Sigmoid colon (tissue), 4 donors: ENCODE measurements around the gene MAD1L1.

Source experiments
- EP300 ChIP-seq, 4 donors: sonication (generic); formaldehyde crosslinking; IDR thresholded peaks; one replicate each; pipeline ENCODE4 v1.6.1; 2017; ENCODE audit warnings: antibody characterized with exemption in 4 of 4
- POLR2AphosphoS5 ChIP-seq, 4 donors: sonication (generic); formaldehyde crosslinking; IDR thresholded peaks; one replicate each; pipeline ENCODE4 v1.6.1; 2017; ENCODE audit warnings: antibody characterized with exemption in 4 of 4
- TF ChIP-seq, protein P1 (sequence below), 4 experiments: fragments of 450-650 bp in 3 of 4; fragments of 200-600 bp in 1 of 4; IDR thresholded peaks; one replicate each; pipeline ENCODE4 v1.5.1; 2016 to 2019; ENCODE audit warnings: antibody characterized with exemption in 4 of 4, mild to moderate bottlenecking in 3 of 4, moderate library complexity in 2 of 4

DNA sequence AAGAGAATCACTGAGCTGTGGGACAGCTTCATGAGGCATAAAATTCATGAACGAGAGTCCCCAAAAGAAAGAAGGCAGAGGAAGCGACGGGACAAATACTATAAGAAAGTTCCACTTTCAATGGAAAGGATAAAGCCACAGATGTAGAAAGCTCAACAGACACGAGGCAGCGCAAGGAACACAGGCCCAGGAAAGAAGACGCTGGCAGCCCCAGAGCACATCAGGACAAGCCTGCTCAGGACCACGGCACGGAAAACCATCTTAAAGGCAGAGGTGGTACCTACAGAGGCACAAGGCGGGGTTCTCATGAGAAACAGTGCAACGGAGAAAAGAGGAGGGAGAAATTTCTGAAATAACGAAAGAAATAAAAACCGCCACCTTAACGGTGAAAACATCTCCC is 273.4 kb downstream of the MAD1L1 start:
- TF ChIP-seq EP300 (IDR thresholded peaks at IDR 0.05) (no peak), POLR2AphosphoS5 (IDR thresholded peaks at IDR 0.05) (no peak)
- TF ChIP-seq, protein P1, sequence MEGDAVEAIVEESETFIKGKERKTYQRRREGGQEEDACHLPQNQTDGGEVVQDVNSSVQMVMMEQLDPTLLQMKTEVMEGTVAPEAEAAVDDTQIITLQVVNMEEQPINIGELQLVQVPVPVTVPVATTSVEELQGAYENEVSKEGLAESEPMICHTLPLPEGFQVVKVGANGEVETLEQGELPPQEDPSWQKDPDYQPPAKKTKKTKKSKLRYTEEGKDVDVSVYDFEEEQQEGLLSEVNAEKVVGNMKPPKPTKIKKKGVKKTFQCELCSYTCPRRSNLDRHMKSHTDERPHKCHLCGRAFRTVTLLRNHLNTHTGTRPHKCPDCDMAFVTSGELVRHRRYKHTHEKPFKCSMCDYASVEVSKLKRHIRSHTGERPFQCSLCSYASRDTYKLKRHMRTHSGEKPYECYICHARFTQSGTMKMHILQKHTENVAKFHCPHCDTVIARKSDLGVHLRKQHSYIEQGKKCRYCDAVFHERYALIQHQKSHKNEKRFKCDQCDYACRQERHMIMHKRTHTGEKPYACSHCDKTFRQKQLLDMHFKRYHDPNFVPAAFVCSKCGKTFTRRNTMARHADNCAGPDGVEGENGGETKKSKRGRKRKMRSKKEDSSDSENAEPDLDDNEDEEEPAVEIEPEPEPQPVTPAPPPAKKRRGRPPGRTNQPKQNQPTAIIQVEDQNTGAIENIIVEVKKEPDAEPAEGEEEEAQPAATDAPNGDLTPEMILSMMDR (IDR thresholded peaks at IDR 0.05) = no peak
